ENCODE data around the gene GALNT10. TPM values are rescaled to one million over a fixed set of nuclear protein-coding genes. Genes with fewer than 3 reads are reported as not detected.
"Not testable (repeated sequence)": the region's sequence is repeated elsewhere in the genome, so short reads cannot be mapped to it uniquely, and the experiment has no call there.

The GALNT10 gene
- total RNA-seq, 1 donor = 13.5 TPM

- no peak for DNase-seq (ENCODE audit: low read depth in 2 of 3, low spot score in 2 of 3)
Observed at GRCh38 chr5:154342963-154343362, 152.4 kb downstream of the GALNT10 start.

GRCh38 chr5:154344461-154344860, 153.9 kb downstream of the GALNT10 start:
- no peak for DNase-seq (ENCODE audit: low read depth in 2 of 3, low spot score in 2 of 3)

- no peak for DNase-seq (ENCODE audit: low read depth in 2 of 3, low spot score in 2 of 3)
Observed at GRCh38 chr5:154345255-154345952, 154.9 kb downstream of the GALNT10 start.

- no peak for DNase-seq (ENCODE audit: low read depth in 2 of 3, low spot score in 2 of 3)
Observed at GRCh38 chr5:154346427-154346826, 155.9 kb downstream of the GALNT10 start.

- DNase-seq (ENCODE audit: low read depth in 2 of 3, low spot score in 2 of 3) = no peak
Observed at GRCh38 chr5:154349626-154350264, 159.2 kb downstream of the GALNT10 start.

GRCh38 chr5:154351141-154351540, 160.6 kb downstream of the GALNT10 start:
- no peak for DNase-seq (ENCODE audit: low read depth in 2 of 3, low spot score in 2 of 3)

GRCh38 chr5:154351566-154351965, 161.0 kb downstream of the GALNT10 start:
- no peak for DNase-seq (ENCODE audit: low read depth in 2 of 3, low spot score in 2 of 3)

- DNase-seq (ENCODE audit: low read depth in 2 of 3, low spot score in 2 of 3) = no peak
Observed at GRCh38 chr5:154352960-154353548, 162.5 kb downstream of the GALNT10 start.

GRCh38 chr5:154355129-154355611, 164.6 kb downstream of the GALNT10 start:
- DNase-seq (ENCODE audit: low read depth in 2 of 3, low spot score in 2 of 3) = no peak

- no peak for DNase-seq (ENCODE audit: low read depth in 2 of 3, low spot score in 2 of 3)
Observed at GRCh38 chr5:154356020-154356655, 165.6 kb downstream of the GALNT10 start.

- no peak for DNase-seq (ENCODE audit: low read depth in 2 of 3, low spot score in 2 of 3)
Observed at GRCh38 chr5:154356958-154357357, 166.4 kb downstream of the GALNT10 start.

GRCh38 chr5:154358516-154359220, 168.1 kb downstream of the GALNT10 start:
- DNase-seq (ENCODE audit: low read depth in 2 of 3, low spot score in 2 of 3) = no peak

GRCh38 chr5:154359221-154359573, 168.7 kb downstream of the GALNT10 start:
- DNase-seq (ENCODE audit: low read depth in 2 of 3, low spot score in 2 of 3) = no peak

GRCh38 chr5:154360241-154360640, 169.7 kb downstream of the GALNT10 start:
- not testable (repeated sequence) for DNase-seq (ENCODE audit: low read depth in 2 of 3, low spot score in 2 of 3)

GRCh38 chr5:154363411-154363810, 172.9 kb downstream of the GALNT10 start:
- no peak for DNase-seq (ENCODE audit: low read depth in 2 of 3, low spot score in 2 of 3)

GRCh38 chr5:154364771-154365170, 174.2 kb downstream of the GALNT10 start:
- DNase-seq (ENCODE audit: low read depth in 2 of 3, low spot score in 2 of 3) = no peak

- DNase-seq (ENCODE audit: low read depth in 2 of 3, low spot score in 2 of 3) = no peak
Observed at GRCh38 chr5:154365823-154366222, 175.3 kb downstream of the GALNT10 start.

GRCh38 chr5:154366353-154366752, 175.8 kb downstream of the GALNT10 start:
- no peak for DNase-seq (ENCODE audit: low read depth in 2 of 3, low spot score in 2 of 3)

GRCh38 chr5:154367101-154367500, 176.6 kb downstream of the GALNT10 start:
- DNase-seq (ENCODE audit: low read depth in 2 of 3, low spot score in 2 of 3) = no peak

GRCh38 chr5:154368041-154368800, 177.7 kb downstream of the GALNT10 start:
- DNase-seq (ENCODE audit: low read depth in 2 of 3, low spot score in 2 of 3) = no peak
